ENCODE measurements around the gene ELP4.

The ELP4 gene

GRCh38 chr11:31817054-31817620, 307.6 kb downstream of the ELP4 start:
- DNase-seq (ENCODE audit: low read depth), result no peak
- TF ChIP-seq CTCF (IDR thresholded peaks at IDR 0.05; ENCODE audit: low read depth, low read length, missing control alignments), result no peak
- H3K4me3 ChIP-seq (ENCODE audit: low read depth, low read length), result no peak overlapping the region

GRCh38 chr11:31817621-31818424, 308.3 kb downstream of the ELP4 start:
- no peak for DNase-seq (ENCODE audit: low read depth)
- TF ChIP-seq CTCF (IDR thresholded peaks at IDR 0.05; ENCODE audit: low read depth, low read length, missing control alignments), result no peak
- no peak overlapping the region for H3K4me3 ChIP-seq (ENCODE audit: low read depth, low read length)

GRCh38 chr11:31818425-31818755, 308.8 kb downstream of the ELP4 start:
- no peak overlapping the region for H3K4me3 ChIP-seq (ENCODE audit: low read depth, low read length)
- no peak for TF ChIP-seq CTCF (IDR thresholded peaks at IDR 0.05; ENCODE audit: low read depth, low read length, missing control alignments)
- no peak for DNase-seq (ENCODE audit: low read depth)

- no peak for TF ChIP-seq CTCF (IDR thresholded peaks at IDR 0.05; ENCODE audit: low read depth, low read length, missing control alignments)
- no peak for DNase-seq (ENCODE audit: low read depth)
- H3K4me3 ChIP-seq (ENCODE audit: low read depth, low read length), result no peak overlapping the region
These were observed 309.3 kb downstream of the ELP4 start for GRCh38 chr11:31818874-31819331.

DNA sequence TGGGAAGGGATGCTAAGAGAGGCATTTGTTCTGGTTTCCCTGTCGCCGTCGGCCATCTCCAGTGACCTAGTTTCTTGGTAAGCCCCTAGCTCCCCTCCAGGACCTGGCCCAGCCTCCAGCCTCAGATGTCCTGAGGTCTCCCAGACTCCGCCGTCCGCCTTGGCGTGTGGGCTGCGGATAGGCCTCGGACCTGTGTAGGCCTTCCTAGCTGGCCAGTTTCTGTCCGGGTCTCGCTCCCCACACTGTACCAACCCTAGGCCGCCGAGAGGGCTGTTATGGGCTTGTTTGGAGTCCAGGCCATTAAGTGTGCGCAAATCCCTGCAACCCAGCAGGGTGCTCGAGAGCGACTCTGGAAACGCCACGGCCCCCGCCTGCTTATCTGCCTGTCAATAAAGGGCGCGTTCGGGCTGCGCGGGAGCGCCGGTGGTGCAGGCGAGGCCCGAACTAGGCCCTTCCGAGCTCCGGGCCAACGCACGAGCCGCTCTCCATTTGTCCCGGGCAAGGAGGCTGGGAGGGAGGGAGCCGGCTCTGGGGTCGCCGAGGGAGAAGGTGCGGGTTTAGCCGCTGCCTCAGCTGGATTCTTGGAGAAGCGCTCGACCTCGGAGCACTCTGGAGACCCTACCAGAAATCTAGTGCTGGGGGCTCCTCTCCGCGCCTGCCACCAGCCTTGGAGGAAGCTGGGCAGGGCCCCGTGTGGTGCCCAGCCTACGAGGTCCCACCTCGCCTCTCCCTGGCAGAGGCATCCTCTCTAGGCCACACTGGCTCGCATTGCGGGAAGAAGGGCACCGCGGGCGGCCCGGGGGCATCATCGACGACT, 310.3 kb downstream of the ELP4 start:
- no peak for TF ChIP-seq CTCF (IDR thresholded peaks at IDR 0.05; ENCODE audit: low read depth, low read length, missing control alignments)
- DNase-seq (ENCODE audit: low read depth), result no peak
- H3K4me3 ChIP-seq (ENCODE audit: low read depth, low read length), result no peak overlapping the region

GRCh38 chr11:31820438-31820818, 310.9 kb downstream of the ELP4 start:
- no peak for TF ChIP-seq CTCF (IDR thresholded peaks at IDR 0.05; ENCODE audit: low read depth, low read length, missing control alignments)
- no peak overlapping the region for H3K4me3 ChIP-seq (ENCODE audit: low read depth, low read length)
- no peak for DNase-seq (ENCODE audit: low read depth)

All from GM12864 (cell line).